ENCODE results near the gene DCDC2. TPM values are rescaled to one million over a fixed set of nuclear protein-coding genes. Genes with fewer than 3 reads are reported as not detected.

Gene DCDC2
- total RNA-seq, 6 experiments from 2014 or later = not detected

DNA sequence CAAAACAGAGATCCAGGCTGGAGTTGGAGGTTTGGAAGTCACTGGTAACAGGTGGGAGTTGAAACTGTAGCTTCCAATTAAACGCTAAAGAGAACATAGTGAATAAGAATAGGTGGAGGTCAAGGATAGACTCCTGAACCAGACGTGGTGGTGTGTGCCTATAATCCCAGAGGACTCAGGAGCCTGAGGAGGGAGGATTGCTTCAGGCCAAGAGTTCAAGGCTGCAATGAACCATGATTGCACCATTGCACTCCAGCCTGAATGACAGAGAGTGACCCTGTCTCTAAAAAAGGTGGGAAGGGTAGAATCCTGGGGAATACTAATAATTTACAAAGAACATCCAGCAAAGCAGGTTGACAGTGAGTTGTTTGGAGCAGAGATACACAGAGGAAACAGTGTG is 218.2 kb downstream of the DCDC2 start:
- H3K36me3 Mint-ChIP-seq (ENCODE audit: low read depth) = no peaks in the 10 kb centered on the region
- peaks cover 58% of the 10 kb centered on the region for H3K9me3 Mint-ChIP-seq
- no peaks in the 10 kb centered on the region for H3K4me1 Mint-ChIP-seq (ENCODE audit: low read depth)
- H3K27me3 Mint-ChIP-seq (ENCODE audit: insufficient read depth) = no peaks in the 10 kb centered on the region
- no peak overlapping the region for H3K27ac Mint-ChIP-seq
- no peak overlapping the region for H3K4me3 Mint-ChIP-seq
- DNase-seq = no peak
- TF ChIP-seq, protein P1, sequence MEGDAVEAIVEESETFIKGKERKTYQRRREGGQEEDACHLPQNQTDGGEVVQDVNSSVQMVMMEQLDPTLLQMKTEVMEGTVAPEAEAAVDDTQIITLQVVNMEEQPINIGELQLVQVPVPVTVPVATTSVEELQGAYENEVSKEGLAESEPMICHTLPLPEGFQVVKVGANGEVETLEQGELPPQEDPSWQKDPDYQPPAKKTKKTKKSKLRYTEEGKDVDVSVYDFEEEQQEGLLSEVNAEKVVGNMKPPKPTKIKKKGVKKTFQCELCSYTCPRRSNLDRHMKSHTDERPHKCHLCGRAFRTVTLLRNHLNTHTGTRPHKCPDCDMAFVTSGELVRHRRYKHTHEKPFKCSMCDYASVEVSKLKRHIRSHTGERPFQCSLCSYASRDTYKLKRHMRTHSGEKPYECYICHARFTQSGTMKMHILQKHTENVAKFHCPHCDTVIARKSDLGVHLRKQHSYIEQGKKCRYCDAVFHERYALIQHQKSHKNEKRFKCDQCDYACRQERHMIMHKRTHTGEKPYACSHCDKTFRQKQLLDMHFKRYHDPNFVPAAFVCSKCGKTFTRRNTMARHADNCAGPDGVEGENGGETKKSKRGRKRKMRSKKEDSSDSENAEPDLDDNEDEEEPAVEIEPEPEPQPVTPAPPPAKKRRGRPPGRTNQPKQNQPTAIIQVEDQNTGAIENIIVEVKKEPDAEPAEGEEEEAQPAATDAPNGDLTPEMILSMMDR (IDR thresholded peaks at IDR 0.05) = no peak

- peaks cover 64% of the 10 kb centered on the region for H3K9me3 Mint-ChIP-seq
- no peaks in the 10 kb centered on the region for H3K4me1 Mint-ChIP-seq (ENCODE audit: low read depth)
- TF ChIP-seq, protein P1 (IDR thresholded peaks at IDR 0.05) = no peak
- H3K27me3 Mint-ChIP-seq (ENCODE audit: insufficient read depth) = no peaks in the 10 kb centered on the region
- H3K36me3 Mint-ChIP-seq (ENCODE audit: low read depth) = no peaks in the 10 kb centered on the region
- DNase-seq = no peak
- no peak overlapping the region for H3K4me3 Mint-ChIP-seq
- H3K27ac Mint-ChIP-seq = no peak overlapping the region
These were observed 218.8 kb downstream of the DCDC2 start for GRCh38 chr6:24139080-24139479.

DNA sequence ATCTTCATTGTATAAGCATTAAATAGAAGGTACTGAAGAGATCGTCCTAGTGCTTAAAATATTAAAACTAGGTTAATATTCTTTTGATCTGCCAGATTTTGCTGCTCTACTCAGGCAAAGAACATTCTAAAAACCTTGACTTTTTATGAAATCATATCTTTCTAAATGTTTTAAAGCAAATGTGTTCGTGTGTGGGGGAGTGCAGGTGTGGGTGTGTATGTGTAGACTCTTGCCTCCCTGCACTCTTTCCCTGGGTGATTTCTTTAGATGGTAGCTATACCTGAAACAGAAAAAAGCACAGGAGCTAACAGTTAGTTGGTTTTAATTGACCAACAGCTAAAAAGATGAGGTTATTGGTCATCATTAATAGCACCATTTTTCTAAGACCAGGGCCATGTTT is 226.1 kb downstream of the DCDC2 start:
- Mint-ChIP-seq H3K27ac (no peak overlapping the region), H3K27me3 (ENCODE audit: insufficient read depth) (no peaks in the 10 kb centered on the region), H3K4me3 (no peak overlapping the region), H3K36me3 (ENCODE audit: low read depth) (no peaks in the 10 kb centered on the region), H3K9me3 (peaks cover 32% of the 10 kb centered on the region), H3K4me1 (ENCODE audit: low read depth) (no peaks in the 10 kb centered on the region)
- TF ChIP-seq, protein P1 (IDR thresholded peaks at IDR 0.05) = no peak
- DNase-seq = no peak

- H3K4me1 Mint-ChIP-seq (ENCODE audit: low read depth) = no peaks in the 10 kb centered on the region
- peaks cover 26% of the 10 kb centered on the region for H3K9me3 Mint-ChIP-seq
- no peaks in the 10 kb centered on the region for H3K36me3 Mint-ChIP-seq (ENCODE audit: low read depth)
- no peaks in the 10 kb centered on the region for H3K27me3 Mint-ChIP-seq (ENCODE audit: insufficient read depth)
- no peak for DNase-seq
- no peak overlapping the region for H3K27ac Mint-ChIP-seq
- TF ChIP-seq, protein P1 (IDR thresholded peaks at IDR 0.05) = no peak
- no peak overlapping the region for H3K4me3 Mint-ChIP-seq
These were observed 230.5 kb downstream of the DCDC2 start for GRCh38 chr6:24127316-24127715.

GRCh38 chr6:24126586-24127192 is 231.2 kb downstream of the DCDC2 start:
- H3K27ac Mint-ChIP-seq = no peak overlapping the region
- DNase-seq = peak; percentile 2
- H3K36me3 Mint-ChIP-seq (ENCODE audit: low read depth) = no peaks in the 10 kb centered on the region
- no peaks in the 10 kb centered on the region for H3K27me3 Mint-ChIP-seq (ENCODE audit: insufficient read depth)
- H3K9me3 Mint-ChIP-seq = peaks cover 32% of the 10 kb centered on the region
- no peaks in the 10 kb centered on the region for H3K4me1 Mint-ChIP-seq (ENCODE audit: low read depth)
- no peak overlapping the region for H3K4me3 Mint-ChIP-seq
- TF ChIP-seq, protein P1 (IDR thresholded peaks at IDR 0.05) = no peak

Measured in HFFc6 (cell line).